ENCODE results near the gene WDR49. TPM values are rescaled to one million over a fixed set of nuclear protein-coding genes. Genes with fewer than 3 reads are reported as not detected.
"Not testable (repeated sequence)": the region's sequence is repeated elsewhere in the genome, so short reads cannot be mapped to it uniquely, and the experiment has no call there.

WDR49 gene
- total RNA-seq, 1 experiment from 2014 or later = not detected

DNA sequence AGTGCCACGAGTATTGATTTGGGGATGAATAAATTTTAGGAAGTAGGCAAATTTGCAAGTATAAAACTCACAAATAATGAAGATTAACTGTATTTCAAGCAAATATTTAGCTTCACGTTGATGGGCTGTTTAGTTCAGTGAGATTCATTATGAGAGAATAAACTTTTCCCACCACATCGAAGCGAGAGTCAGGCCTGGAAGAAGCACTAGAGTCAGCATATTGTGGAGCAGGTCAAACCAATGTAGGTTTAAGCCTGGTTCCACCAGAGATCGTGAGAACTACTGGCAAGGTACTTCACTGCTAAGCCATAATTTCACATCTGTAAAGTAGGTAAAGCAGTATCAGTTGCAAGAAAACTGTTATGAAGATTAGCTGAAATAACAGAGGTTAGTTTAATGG is 22.3 kb downstream of the WDR49 start:
- in situ Hi-C loops (cut with HindIII; ENCODE audit: low sequenced_read_pairs) = no loop called here
- DNase-seq (ENCODE audit: low spot score) = no peak

DNA sequence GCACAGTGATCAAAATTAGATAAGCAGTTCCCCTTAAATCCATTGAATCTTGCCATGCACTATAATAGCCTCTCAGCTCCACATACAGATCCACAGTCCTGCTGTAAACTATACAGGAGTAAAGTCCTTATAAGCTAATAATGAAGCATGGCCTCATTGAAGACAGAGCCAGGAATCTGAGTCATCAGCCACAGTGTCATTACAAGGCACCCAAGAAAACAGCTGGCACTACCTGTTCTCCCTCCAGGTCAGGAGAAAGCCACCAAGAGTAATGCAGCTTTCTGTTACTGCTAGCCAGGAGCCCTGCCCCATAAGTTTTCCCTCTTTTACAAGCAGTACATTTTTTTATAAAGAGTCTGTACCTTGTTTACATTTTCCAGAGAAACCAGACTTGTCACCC is 27.3 kb downstream of the WDR49 start:
- DNase-seq (ENCODE audit: low spot score) = no peak
- in situ Hi-C loops (cut with HindIII; ENCODE audit: low sequenced_read_pairs) = no loop called here

GRCh38 chr3:167615030-167615429 is 38.7 kb downstream of the WDR49 start:
- in situ Hi-C loops (cut with HindIII; ENCODE audit: low sequenced_read_pairs) = no loop called here
- no peak for DNase-seq (ENCODE audit: low spot score)

GRCh38 chr3:167614196-167614595 is 39.5 kb downstream of the WDR49 start:
- in situ Hi-C loops (cut with HindIII; ENCODE audit: low sequenced_read_pairs) = not testable (repeated sequence)

GRCh38 chr3:167611718-167612117 is 42.0 kb downstream of the WDR49 start:
- in situ Hi-C loops (cut with HindIII; ENCODE audit: low sequenced_read_pairs) = no loop called here
- DNase-seq (ENCODE audit: low spot score) = no peak

More at GRCh38 chr3:167614196-167614595, 39.5 kb downstream of the WDR49 start:
- DNase-seq (ENCODE audit: low spot score) = not testable (repeated sequence)

- DNase-seq (ENCODE audit: low spot score) = no peak
- in situ Hi-C loops (cut with HindIII; ENCODE audit: low sequenced_read_pairs) = no loop called here
These were observed 44.6 kb downstream of the WDR49 start for GRCh38 chr3:167609156-167609555.

- no peak for DNase-seq (ENCODE audit: low spot score)
- in situ Hi-C loops (cut with HindIII; ENCODE audit: low sequenced_read_pairs) = no loop called here
These were observed 46.9 kb downstream of the WDR49 start for GRCh38 chr3:167606836-167607235.

DNA sequence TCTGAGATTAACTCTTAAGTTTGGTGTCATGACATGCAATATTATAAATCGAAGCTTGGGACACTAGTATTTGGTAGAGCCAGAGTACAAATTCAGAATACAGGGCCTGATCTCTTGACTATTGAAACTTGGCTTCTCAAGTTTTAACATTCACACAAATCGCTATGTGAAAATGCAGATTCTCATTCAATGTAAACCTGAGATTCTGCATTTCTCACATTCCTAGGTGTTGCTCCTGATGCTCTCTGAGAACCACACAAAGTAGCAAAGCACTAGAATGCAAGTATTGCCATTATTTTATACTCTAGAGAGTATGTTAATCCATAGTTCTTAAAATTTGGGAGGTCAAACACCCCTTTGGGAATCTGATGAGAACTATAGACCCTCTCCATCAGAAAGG is 47.9 kb downstream of the WDR49 start:
- in situ Hi-C loops (cut with HindIII; ENCODE audit: low sequenced_read_pairs) = no loop called here
- DNase-seq (ENCODE audit: low spot score) = no peak

GRCh38 chr3:167602041-167602440 is 51.7 kb downstream of the WDR49 start:
- in situ Hi-C loops (cut with HindIII; ENCODE audit: low sequenced_read_pairs) = no loop called here
- no peak for DNase-seq (ENCODE audit: low spot score)

GRCh38 chr3:167587651-167588050 is 66.1 kb downstream of the WDR49 start:
- no peak for DNase-seq (ENCODE audit: low spot score)
- in situ Hi-C loops (cut with HindIII; ENCODE audit: low sequenced_read_pairs) = no loop called here

- peak; percentile 17 for DNase-seq (ENCODE audit: low spot score)
- in situ Hi-C loops (cut with HindIII; ENCODE audit: low sequenced_read_pairs) = no loop called here
These were observed 78.6 kb downstream of the WDR49 start for GRCh38 chr3:167575000-167575600.

DNA sequence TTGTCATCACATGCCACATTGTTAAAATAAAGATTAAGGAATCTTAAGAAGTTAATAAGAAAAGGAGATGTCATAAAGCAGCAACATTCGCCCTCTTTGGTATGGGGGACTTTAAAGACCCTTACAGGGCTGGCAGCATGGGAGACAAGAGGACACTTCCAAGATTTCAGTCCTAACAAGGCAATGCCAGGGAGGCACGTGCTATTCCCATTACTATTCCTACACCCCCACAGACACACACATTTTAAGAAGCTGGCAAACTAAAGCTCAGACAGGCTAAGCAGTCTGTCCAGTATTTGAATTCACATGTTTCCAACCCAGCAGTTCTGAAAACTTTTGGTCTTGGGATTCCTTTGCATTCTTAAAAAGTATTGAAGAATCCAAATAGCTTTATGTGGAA is 80.8 kb downstream of the WDR49 start:
- DNase-seq (ENCODE audit: low spot score) = no peak
- in situ Hi-C loops (cut with HindIII; ENCODE audit: low sequenced_read_pairs) = no loop called here

GRCh38 chr3:167568634-167569033 is 85.1 kb downstream of the WDR49 start:
- DNase-seq (ENCODE audit: low spot score) = no peak
- in situ Hi-C loops (cut with HindIII; ENCODE audit: low sequenced_read_pairs) = no loop called here

- in situ Hi-C loops (cut with HindIII; ENCODE audit: low sequenced_read_pairs) = no loop called here
- no peak for DNase-seq (ENCODE audit: low spot score)
These were observed 88.3 kb downstream of the WDR49 start for GRCh38 chr3:167565489-167565888.

DNA sequence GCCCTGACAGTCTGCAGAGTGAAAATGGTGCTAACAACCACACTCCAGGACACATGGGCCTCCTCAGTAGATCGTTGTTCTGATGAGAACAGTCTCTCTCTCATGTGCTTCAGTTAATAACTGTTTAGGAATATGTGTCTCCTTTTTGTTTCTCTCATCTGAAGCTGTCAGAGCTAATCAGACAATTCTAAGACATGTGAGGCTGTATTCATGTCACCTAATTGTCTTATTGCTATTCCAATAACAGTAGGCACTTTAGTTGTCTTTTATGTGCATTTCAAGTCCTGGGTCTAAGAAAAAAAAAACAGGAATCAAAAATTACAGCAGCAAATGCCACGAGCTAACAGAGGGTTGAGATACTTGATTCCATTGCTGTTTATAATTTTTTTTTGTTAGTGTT is 89.1 kb downstream of the WDR49 start:
- in situ Hi-C loops (cut with HindIII; ENCODE audit: low sequenced_read_pairs) = no loop called here
- no peak for DNase-seq (ENCODE audit: low spot score)

DNA sequence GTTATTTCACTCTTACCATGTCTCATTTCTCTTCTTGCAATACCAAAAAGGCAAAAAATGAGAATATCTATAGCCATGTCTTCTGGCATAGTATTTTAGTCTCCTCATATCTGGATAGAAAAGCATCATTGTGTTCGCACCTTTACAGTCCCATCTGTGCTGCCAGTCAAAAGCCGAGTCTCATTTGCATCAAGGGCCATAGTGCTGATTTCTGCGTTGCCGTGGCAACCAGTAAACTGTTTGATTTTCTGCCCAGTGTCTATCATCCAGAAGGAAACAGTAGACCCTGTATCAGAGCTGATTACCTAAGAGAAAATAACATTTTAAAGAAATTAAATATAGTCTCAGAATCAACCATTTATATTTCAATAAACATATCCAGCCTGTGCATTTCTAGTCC is 93.8 kb downstream of the WDR49 start:
- no peak for DNase-seq (ENCODE audit: low spot score)
- in situ Hi-C loops (cut with HindIII; ENCODE audit: low sequenced_read_pairs) = no loop called here

DNA sequence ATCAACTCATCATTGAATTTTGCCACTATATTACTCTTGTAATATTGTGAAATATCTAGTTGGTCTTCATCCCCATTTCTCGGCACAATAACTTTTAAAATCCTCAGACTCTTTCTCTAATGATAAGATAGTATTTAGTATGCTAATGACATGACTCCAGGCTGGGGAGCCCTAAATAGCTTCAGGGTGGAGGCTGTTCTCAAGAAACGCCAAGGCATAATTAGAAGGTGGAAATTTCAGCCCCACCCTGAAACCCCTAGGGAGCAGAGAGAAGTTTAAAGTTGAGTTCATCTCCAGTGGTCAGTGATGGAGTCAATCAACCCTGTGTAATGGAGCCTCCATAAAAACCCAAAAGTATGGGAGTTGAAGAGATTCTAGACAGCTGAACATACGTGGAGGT is 98.8 kb downstream of the WDR49 start:
- no peak for DNase-seq (ENCODE audit: low spot score)
- in situ Hi-C loops (cut with HindIII; ENCODE audit: low sequenced_read_pairs) = no loop called here

GRCh38 chr3:167538081-167538480 is 115.7 kb downstream of the WDR49 start:
- in situ Hi-C loops (cut with HindIII; ENCODE audit: low sequenced_read_pairs) = no loop called here
- DNase-seq (ENCODE audit: low spot score) = no peak

DNA sequence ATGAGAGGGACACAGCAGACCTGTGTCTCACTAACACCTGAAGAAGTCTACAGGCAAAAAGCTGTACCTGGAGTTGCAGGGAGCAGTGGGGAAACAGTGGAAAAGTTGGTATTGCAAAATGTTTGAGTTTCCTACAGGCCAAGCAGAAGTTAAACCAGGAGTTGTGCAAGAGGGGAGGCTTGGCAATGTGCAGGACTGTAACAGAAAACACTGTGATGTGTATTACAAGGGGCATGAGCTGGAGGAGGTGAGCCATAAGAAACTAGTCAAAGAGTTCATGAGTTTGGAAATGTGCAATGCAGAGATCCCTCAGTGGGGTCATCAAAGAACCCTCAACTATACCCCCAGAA is 132.8 kb downstream of the WDR49 start:
- in situ Hi-C loops (cut with HindIII; ENCODE audit: low sequenced_read_pairs) = no loop called here
- DNase-seq (ENCODE audit: low spot score) = no peak

- in situ Hi-C loops (cut with HindIII; ENCODE audit: low sequenced_read_pairs) = no loop called here
- no peak for DNase-seq (ENCODE audit: low spot score)
These were observed 133.3 kb downstream of the WDR49 start for GRCh38 chr3:167520266-167521005.

DNA sequence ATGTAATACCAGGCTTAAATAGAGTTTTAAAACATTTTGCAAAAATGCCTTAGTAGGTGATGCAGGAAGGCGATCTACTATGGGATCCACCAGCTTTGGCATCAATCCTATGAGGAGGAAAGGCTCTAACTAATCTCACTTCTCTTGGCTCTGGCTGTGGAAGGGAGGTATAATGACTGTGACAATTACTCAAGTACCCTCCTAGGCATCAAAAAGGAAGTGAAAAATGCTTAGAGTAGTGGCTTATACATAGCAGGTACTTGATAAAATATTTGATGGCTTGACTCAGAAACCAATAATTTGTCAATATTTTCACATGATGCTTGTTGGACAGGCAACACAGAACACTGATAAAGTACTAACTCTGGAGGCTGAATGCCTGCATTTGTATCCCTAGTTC is 145.8 kb downstream of the WDR49 start:
- in situ Hi-C loops (cut with HindIII; ENCODE audit: low sequenced_read_pairs) = no loop called here
- no peak for DNase-seq (ENCODE audit: low spot score)
